A549 (cell line): ENCODE results near the gene GPR15LG. TPM values are rescaled to one million over a fixed set of nuclear protein-coding genes. Genes with fewer than 3 reads are reported as not detected.

Source experiments
- ATAC-seq, 2 experiments: fragments of 200-7000 bp in 1 of 2; fragments of >200 bp in 1 of 2; cut with Nextera tagmentation in 1 of 2; cut with Tn5 transposase in 1 of 2; 3 replicates each; pipeline versions ENCODE4 v1.8.0 to v1.9.1; 2018 to 2020; ENCODE audit warnings: mild to moderate bottlenecking in 1 of 2, moderate library complexity in 1 of 2
- CTCF ChIA-PET: fragments of 300-600 bp; sonication (Branson Sonifier 250); formaldehyde crosslinking; extraction: SDS; loops from one replicate; lab custom pipeline; 2021; ENCODE audit warnings: antibody characterized with exemption, inconsistent platforms; lab: Yijun Ruan, JAX
- POLR2A ChIA-PET: fragments of 350-600 bp; formaldehyde crosslinking; extraction: SDS; loops from one replicate; lab custom pipeline; 2021; ENCODE audit warnings: antibody characterized with exemption, inconsistent platforms; lab: Yijun Ruan, JAX
- DNase-seq, 2 experiments: peaks; one replicate each; pipeline versions ENCODE4 v3.0.0 to v3.0.0-alpha.2; 2011 to 2016; ENCODE audit warnings: low read depth in 1 of 2, low spot score in 1 of 2
- FAIRE-seq: peaks from 2 replicates; lab custom pipeline; 2011; peaks lifted over from hg19 to GRCh38; lab: Jason Lieb, UNC
- H3K27ac ChIP-seq, 2 experiments: fragments of >200 bp; sonication (Bioruptor Twin); formaldehyde crosslinking; 3 replicates each; pipeline ENCODE4 v1.5.1; 2016 to 2017
- H3K4me1 ChIP-seq: fragments of >200 bp; sonication (Bioruptor Twin); formaldehyde crosslinking; 3 replicates; pipeline ENCODE4 v1.6.1; 2016
- H3K4me2 ChIP-seq: fragments of >200 bp; sonication (Bioruptor Twin); formaldehyde crosslinking; 3 replicates; pipeline ENCODE4 v1.6.1; 2016
- H3K4me3 ChIP-seq: fragments of >200 bp; sonication (Bioruptor Twin); formaldehyde crosslinking; 3 replicates; pipeline ENCODE4 v1.5.1; 2016
- H3K9me3 ChIP-seq: fragments of >200 bp; sonication (Bioruptor Twin); formaldehyde crosslinking; 3 replicates; pipeline ENCODE4 v1.6.1; 2016
- BHLHE40 ChIP-seq: IDR thresholded peaks from 2 replicates; pipeline ENCODE4 v1.6.1; 2012; ENCODE audit warnings: low read depth, low read length, inconsistent platforms
- CBX2 ChIP-seq: fragments of 200-600 bp; sonication (generic); IDR thresholded peaks from 2 replicates; pipeline ENCODE4 v1.6.1; 2016; ENCODE audit warnings: low read depth, mild to moderate bottlenecking, borderline replicate concordance
- CBX8 ChIP-seq: fragments of 200-600 bp; sonication (generic); IDR thresholded peaks from 2 replicates; pipeline ENCODE4 v1.6.1; 2016
- CEBPB ChIP-seq, 2 experiments: fragments of >200 bp in 1 of 2; sonication (Bioruptor Twin) in 1 of 2; formaldehyde crosslinking in 1 of 2; IDR thresholded peaks; 2 replicates each; pipeline ENCODE4 v1.6.1; 2012 to 2016
- ELK1 ChIP-seq: fragments of 150-350 bp; IDR thresholded peaks from 2 replicates; pipeline ENCODE4 v1.6.1; 2014; ENCODE audit warnings: low read depth, mild to moderate bottlenecking, low read length
- EP300 ChIP-seq, 2 experiments: fragments of >200 bp; sonication (Bioruptor Twin); formaldehyde crosslinking; IDR thresholded peaks; 2 replicates in 1 of 2; 3 replicates in 1 of 2; pipeline ENCODE4 v1.6.1; 2016 to 2017
- FOSB ChIP-seq: fragments of 250-450 bp; sonication (Bioruptor Pico); IDR thresholded peaks from 2 replicates; pipeline ENCODE4 v1.5.0; 2020; ENCODE audit warnings: mild to moderate bottlenecking, moderate library complexity
- FOSL2 ChIP-seq, 2 experiments: fragments of 450-650 bp in 1 of 2; fragments of >200 bp in 1 of 2; sonication (Bioruptor Twin) in 1 of 2; formaldehyde crosslinking; IDR thresholded peaks; 2 replicates each; pipeline versions ENCODE4 v1.5.0 to v1.6.1; 2016 to 2020; ENCODE audit warnings: mild to moderate bottlenecking in 1 of 2, moderate library complexity in 1 of 2
- FOXS1 ChIP-seq: fragments of 250-450 bp; sonication (Bioruptor Pico); IDR thresholded peaks from 2 replicates; pipeline ENCODE4 v1.5.0; 2020; ENCODE audit warnings: mild to moderate bottlenecking, moderate library complexity
- HDAC2 ChIP-seq: fragments of 200-600 bp; sonication (generic); IDR thresholded peaks from 2 replicates; pipeline ENCODE4 v1.6.1; 2016
- HEYL ChIP-seq: fragments of 250-450 bp; sonication (Bioruptor Pico); IDR thresholded peaks from 2 replicates; pipeline ENCODE4 v1.8.0; 2021; ENCODE audit warnings: mild to moderate bottlenecking, moderate library complexity
- HOXB13 ChIP-seq: fragments of 250-450 bp; sonication (Bioruptor Pico); IDR thresholded peaks from 2 replicates; pipeline ENCODE4 v1.5.0; 2020; ENCODE audit warnings: low read depth, mild to moderate bottlenecking, moderate library complexity
- JUNB ChIP-seq: fragments of >200 bp; sonication (Bioruptor Twin); formaldehyde crosslinking; IDR thresholded peaks from 2 replicates; pipeline ENCODE4 v1.6.1; 2016
- KDM5A ChIP-seq: fragments of 200-600 bp; sonication (generic); IDR thresholded peaks from 2 replicates; pipeline ENCODE4 v1.6.1; 2016; ENCODE audit warnings: antibody characterized with exemption, mild to moderate bottlenecking
- MAFK ChIP-seq: fragments of 450-650 bp; IDR thresholded peaks from 2 replicates; pipeline ENCODE4 v1.6.1; 2014; ENCODE audit not compliant: partially characterized antibody
- MAZ ChIP-seq: fragments of 150-350 bp; IDR thresholded peaks from 2 replicates; pipeline ENCODE4 v1.6.1; 2014; ENCODE audit warnings: antibody characterized with exemption, low read depth, low read length, borderline replicate concordance
- NFE2L2 ChIP-seq: fragments of 150-350 bp; conservative IDR thresholded peaks from 2 replicates; pipeline ENCODE4 v1.6.1; 2014; ENCODE audit warnings: low read length
- PHF8 ChIP-seq: fragments of 200-600 bp; sonication (generic); IDR thresholded peaks from 2 replicates; pipeline ENCODE4 v1.6.1; 2016; ENCODE audit warnings: low read depth, mild to moderate bottlenecking, antibody characterized with exemption, moderate library complexity, borderline replicate concordance
- RARB ChIP-seq: fragments of 250-450 bp; sonication (Bioruptor Pico); IDR thresholded peaks from 2 replicates; pipeline ENCODE4 v1.8.0; 2021; ENCODE audit warnings: mild to moderate bottlenecking, moderate library complexity
- RFX5 ChIP-seq: fragments of 450-650 bp; IDR thresholded peaks from 2 replicates; pipeline ENCODE4 v1.7.1; 2014; ENCODE audit warnings: antibody characterized with exemption, mild to moderate bottlenecking, moderate library complexity
- TFCP2L1 ChIP-seq: fragments of 250-450 bp; sonication (Bioruptor Pico); IDR thresholded peaks from 2 replicates; pipeline ENCODE4 v1.5.0; 2021; ENCODE audit warnings: mild to moderate bottlenecking
- TP53 ChIP-seq: fragments of 250-450 bp; sonication (Bioruptor Pico); IDR thresholded peaks from 2 replicates; pipeline ENCODE4 v1.5.0; 2021; ENCODE audit warnings: mild to moderate bottlenecking, moderate library complexity
- ZC3H11A ChIP-seq: fragments of 450-650 bp; IDR thresholded peaks from 2 replicates; pipeline ENCODE4 v1.6.1; 2014; ENCODE audit warnings: antibody characterized with exemption, mild to moderate bottlenecking
- WGBS: methylation state at CpG from one replicate; pipeline ENCODE4 v1.1.6; 2017; ENCODE audit errors: missing lambda C conversion rate; 5-methylcytosine and 5-hydroxymethylcytosine counted together
- polyA plus RNA-seq, 4 experiments: library from polyadenylated mRNA; depleted of rRNA in 3 of 4; stranded (reverse); fragments of >200 nt; fragmentation: RNase III in 1 of 4; extraction: RNeasy Plus Mini Kit Qiagen cat#74134 plus additional on column Dnase treatment in 1 of 4; gene quantifications; 2 replicates in 3 of 4; 3 replicates in 1 of 4; pipeline ENCODE4 v1.2.3, GENCODE V29; 2011 to 2017
- TF ChIP-seq, protein P1 (sequence below): fragments of 250-450 bp; sonication (Bioruptor Pico); IDR thresholded peaks from 2 replicates; pipeline ENCODE4 v1.5.0; 2020; ENCODE audit warnings: low read depth, mild to moderate bottlenecking, moderate library complexity
- TF ChIP-seq, protein P2 (sequence below): IDR thresholded peaks from 2 replicates; pipeline ENCODE4 v1.6.1; 2012
- TF ChIP-seq, protein P3 (sequence below): fragments of 250-450 bp; sonication (Bioruptor Pico); IDR thresholded peaks from 2 replicates; pipeline ENCODE4 v1.5.0; 2021; ENCODE audit warnings: mild to moderate bottlenecking, moderate library complexity, borderline replicate concordance
- TF ChIP-seq, protein P4 (sequence below): fragments of >200 bp; sonication (Bioruptor Twin); formaldehyde crosslinking; IDR thresholded peaks from 2 replicates; pipeline ENCODE4 v1.6.1; 2016
- TF ChIP-seq, protein P5 (sequence below): fragments of >200 bp; sonication (Bioruptor Twin); formaldehyde crosslinking; IDR thresholded peaks from 3 replicates; pipeline ENCODE4 v1.5.1; 2016
- TF ChIP-seq, protein P6 (sequence below): IDR thresholded peaks from 2 replicates; pipeline ENCODE4 v1.6.1; 2012; ENCODE audit warnings: low read depth, borderline replicate concordance

Gene GPR15LG
- polyA plus RNA-seq, 2 of the 4 experiments (the other 2 are of a cell fraction), result not detected

GRCh38 chr10:84172467-84173356, 889 bp upstream of the GPR15LG start:
- Histone ChIP-seq H3K9me3 (no peaks in the 10 kb centered on the region), H3K4me2 (no peak overlapping the region), H3K4me3 (no peak overlapping the region), H3K27ac (no peak overlapping the region), H3K4me1 (no peaks in the 10 kb centered on the region)
- CTCF ChIA-PET, result no interaction called here
- no peak for DNase-seq
- WGBS, result 66% methylated on average over 9 of the region's 9 CpGs
- no peak for ATAC-seq
- TF ChIP-seq FOXS1 (CRISPR knock-in tag), result no peak
- no peak for TF ChIP-seq RFX5
- TF ChIP-seq PHF8, result no peak
- TF ChIP-seq JUNB, result no peak
- no peak for TF ChIP-seq FOSL2 (IDR thresholded peaks at IDR 0.05)
- TF ChIP-seq FOSL2 (CRISPR knock-in tag; IDR thresholded peaks at IDR 0.05), result no peak
- no peak for TF ChIP-seq TP53 (CRISPR knock-in tag)
- TF ChIP-seq, protein P1, sequence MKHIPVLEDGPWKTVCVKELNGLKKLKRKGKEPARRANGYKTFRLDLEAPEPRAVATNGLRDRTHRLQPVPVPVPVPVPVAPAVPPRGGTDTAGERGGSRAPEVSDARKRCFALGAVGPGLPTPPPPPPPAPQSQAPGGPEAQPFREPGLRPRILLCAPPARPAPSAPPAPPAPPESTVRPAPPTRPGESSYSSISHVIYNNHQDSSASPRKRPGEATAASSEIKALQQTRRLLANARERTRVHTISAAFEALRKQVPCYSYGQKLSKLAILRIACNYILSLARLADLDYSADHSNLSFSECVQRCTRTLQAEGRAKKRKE (CRISPR knock-in tag), result no peak
- no peak for TF ChIP-seq MAFK
- TF ChIP-seq CBX8, result no peak
- no peak for TF ChIP-seq MAZ
- TF ChIP-seq CEBPB (IDR thresholded peaks at IDR 0.05), result no peak
- no peak for TF ChIP-seq NFE2L2
- TF ChIP-seq HOXB13, result no peak
- TF ChIP-seq BHLHE40, result no peak
- TF ChIP-seq, protein P2, sequence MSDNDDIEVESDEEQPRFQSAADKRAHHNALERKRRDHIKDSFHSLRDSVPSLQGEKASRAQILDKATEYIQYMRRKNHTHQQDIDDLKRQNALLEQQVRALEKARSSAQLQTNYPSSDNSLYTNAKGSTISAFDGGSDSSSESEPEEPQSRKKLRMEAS, result no peak
- TF ChIP-seq FOSB, result no peak
- TF ChIP-seq, protein P3, sequence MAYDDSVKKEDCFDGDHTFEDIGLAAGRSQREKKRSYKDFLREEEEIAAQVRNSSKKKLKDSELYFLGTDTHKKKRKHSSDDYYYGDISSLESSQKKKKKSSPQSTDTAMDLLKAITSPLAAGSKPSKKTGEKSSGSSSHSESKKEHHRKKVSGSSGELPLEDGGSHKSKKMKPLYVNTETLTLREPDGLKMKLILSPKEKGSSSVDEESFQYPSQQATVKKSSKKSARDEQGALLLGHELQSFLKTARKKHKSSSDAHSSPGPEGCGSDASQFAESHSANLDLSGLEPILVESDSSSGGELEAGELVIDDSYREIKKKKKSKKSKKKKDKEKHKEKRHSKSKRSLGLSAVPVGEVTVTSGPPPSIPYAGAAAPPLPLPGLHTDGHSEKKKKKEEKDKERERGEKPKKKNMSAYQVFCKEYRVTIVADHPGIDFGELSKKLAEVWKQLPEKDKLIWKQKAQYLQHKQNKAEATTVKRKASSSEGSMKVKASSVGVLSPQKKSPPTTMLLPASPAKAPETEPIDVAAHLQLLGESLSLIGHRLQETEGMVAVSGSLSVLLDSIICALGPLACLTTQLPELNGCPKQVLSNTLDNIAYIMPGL (CRISPR knock-in tag), result no peak
- no peak for TF ChIP-seq CBX2
- no peak for FAIRE-seq
- POLR2A ChIA-PET, result no interaction called here

DNA sequence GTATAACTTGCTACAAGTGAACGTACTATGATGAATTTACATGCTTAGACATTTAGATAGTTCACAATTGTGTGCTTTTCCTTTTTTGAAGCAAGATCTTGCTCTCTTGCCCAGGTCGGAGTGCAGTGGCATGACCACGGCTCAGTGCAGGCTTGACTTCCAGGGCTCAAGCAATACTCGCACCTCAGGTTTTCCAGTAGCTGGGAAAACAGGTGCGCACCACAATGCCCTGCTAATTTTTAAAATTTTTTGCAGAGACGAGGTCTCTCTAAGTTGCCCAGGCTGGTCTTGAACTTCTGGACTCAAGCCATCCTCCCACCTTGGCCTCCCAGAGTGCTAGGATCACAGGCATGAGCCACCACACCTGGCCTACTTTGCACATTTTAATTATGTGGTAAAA, 1.8 kb downstream of the GPR15LG start:
- no peak for DNase-seq
- ChIA-PET POLR2A (no interaction called here), CTCF (no interaction called here)
- 70% methylated on average over 6 of the region's 6 CpGs for WGBS
- Histone ChIP-seq H3K4me2 (no peak overlapping the region), H3K27ac (no peak overlapping the region), H3K4me1 (no peaks in the 10 kb centered on the region; the same call in 2 of the 3 replicates), H3K9me3 (no peaks in the 10 kb centered on the region), H3K4me3 (no peak overlapping the region)
- FAIRE-seq, result no peak
- no peak for ATAC-seq
- TF ChIP-seq, protein P4, sequence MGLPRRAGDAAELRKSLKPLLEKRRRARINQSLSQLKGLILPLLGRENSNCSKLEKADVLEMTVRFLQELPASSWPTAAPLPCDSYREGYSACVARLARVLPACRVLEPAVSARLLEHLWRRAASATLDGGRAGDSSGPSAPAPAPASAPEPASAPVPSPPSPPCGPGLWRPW, result no peak
- TF ChIP-seq PHF8 (no peak), ZC3H11A (no peak), TFCP2L1 (no peak), RARB (CRISPR knock-in tag) (no peak), EP300 (IDR thresholded peaks at IDR 0.05) (no peak), ELK1 (no peak), HEYL (CRISPR knock-in tag) (no peak), KDM5A (no peak), TP53 (CRISPR knock-in tag) (no peak), NFE2L2 (no peak), HDAC2 (no peak), FOSL2 (IDR thresholded peaks at IDR 0.05) (no peak), FOSL2 (CRISPR knock-in tag; IDR thresholded peaks at IDR 0.05) (no peak)
- TF ChIP-seq, protein P5, sequence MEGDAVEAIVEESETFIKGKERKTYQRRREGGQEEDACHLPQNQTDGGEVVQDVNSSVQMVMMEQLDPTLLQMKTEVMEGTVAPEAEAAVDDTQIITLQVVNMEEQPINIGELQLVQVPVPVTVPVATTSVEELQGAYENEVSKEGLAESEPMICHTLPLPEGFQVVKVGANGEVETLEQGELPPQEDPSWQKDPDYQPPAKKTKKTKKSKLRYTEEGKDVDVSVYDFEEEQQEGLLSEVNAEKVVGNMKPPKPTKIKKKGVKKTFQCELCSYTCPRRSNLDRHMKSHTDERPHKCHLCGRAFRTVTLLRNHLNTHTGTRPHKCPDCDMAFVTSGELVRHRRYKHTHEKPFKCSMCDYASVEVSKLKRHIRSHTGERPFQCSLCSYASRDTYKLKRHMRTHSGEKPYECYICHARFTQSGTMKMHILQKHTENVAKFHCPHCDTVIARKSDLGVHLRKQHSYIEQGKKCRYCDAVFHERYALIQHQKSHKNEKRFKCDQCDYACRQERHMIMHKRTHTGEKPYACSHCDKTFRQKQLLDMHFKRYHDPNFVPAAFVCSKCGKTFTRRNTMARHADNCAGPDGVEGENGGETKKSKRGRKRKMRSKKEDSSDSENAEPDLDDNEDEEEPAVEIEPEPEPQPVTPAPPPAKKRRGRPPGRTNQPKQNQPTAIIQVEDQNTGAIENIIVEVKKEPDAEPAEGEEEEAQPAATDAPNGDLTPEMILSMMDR, result no peak
- TF ChIP-seq, protein P1 (CRISPR knock-in tag), result no peak
- TF ChIP-seq, protein P6, sequence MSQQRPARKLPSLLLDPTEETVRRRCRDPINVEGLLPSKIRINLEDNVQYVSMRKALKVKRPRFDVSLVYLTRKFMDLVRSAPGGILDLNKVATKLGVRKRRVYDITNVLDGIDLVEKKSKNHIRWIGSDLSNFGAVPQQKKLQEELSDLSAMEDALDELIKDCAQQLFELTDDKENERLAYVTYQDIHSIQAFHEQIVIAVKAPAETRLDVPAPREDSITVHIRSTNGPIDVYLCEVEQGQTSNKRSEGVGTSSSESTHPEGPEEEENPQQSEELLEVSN, result no peak
